HCT116 (cell line): Measurements from ENCODE around the gene RIPOR2. TPM values are rescaled to one million over a fixed set of nuclear protein-coding genes. Genes with fewer than 3 reads are reported as not detected.

Experiments
- ATAC-seq: fragments of 200-7000 bp; cut with Tn5 transposase; 2 replicates; pipeline ENCODE4 v1.9.1; 2020; ENCODE audit warnings: mild to moderate bottlenecking, moderate library complexity
- BruUV-seq: library from RNA; stranded (reverse); fragments of 400-500 nt; replicated peaks from 2 replicates; lab custom pipeline; 2021; lab: Mats Ljungman, UMichigan
- CTCF ChIA-PET: fragments of 300-600 bp; sonication (Branson Sonifier 250); formaldehyde crosslinking; loops from one replicate; lab custom pipeline; 2021; ENCODE audit warnings: antibody characterized with exemption; lab: Charles Lee
- POLR2A ChIA-PET: fragments of 300-600, 350-600 bp; sonication (Branson Sonifier 250); formaldehyde crosslinking; loops from one replicate; lab custom pipeline; 2021; ENCODE audit warnings: antibody characterized with exemption; lab: Charles Lee
- RAD21 ChIA-PET, 2 experiments: fragments of 300-600 bp; sonication (Branson Sonifier 250); formaldehyde crosslinking; loops; one replicate each; lab custom pipeline; 2023; ENCODE audit warnings: low total read pairs in 2 of 2; ENCODE audit not compliant: uncharacterized antibody in 2 of 2, unreplicated experiment in 2 of 2, low non-redundant PET in 1 of 2; lab: Charles Lee
- DNase-seq: peaks from one replicate; pipeline ENCODE4 v3.0.0-alpha.2; 2010; ENCODE audit warnings: low read depth, low spot score
- H2AFZ ChIP-seq: fragments of 200-600 bp; shearing (Covaris generic), sonication (generic); 2 replicates; pipeline ENCODE4 v1.6.1; 2017; ENCODE audit warnings: low read depth, mixed run types, mixed read lengths, antibody characterized with exemption, low read length; ENCODE audit not compliant: poor library complexity, severe bottlenecking
- H3K27ac ChIP-seq: 2 replicates; pipeline ENCODE4 v1.5.1; 2012; ENCODE audit warnings: low read depth, low read length
- H3K27me3 ChIP-seq: fragments of 200-600 bp; sonication (generic); 2 replicates; pipeline ENCODE4 v1.6.1; 2016; ENCODE audit warnings: mixed run types, low read length, mixed read lengths; ENCODE audit not compliant: insufficient read depth
- H3K36me3 ChIP-seq, 2 experiments: fragments of 200-500 bp in 1 of 2; fragments of 200-600 bp in 1 of 2; sonication (Bioruptor generic) in 1 of 2; sonication (generic) in 1 of 2; 2 replicates each; pipeline versions ENCODE4 v1.5.1 to v1.6.1; 2014 to 2016; ENCODE audit warnings: low read length in 2 of 2, inconsistent platforms in 1 of 2, mixed read lengths in 1 of 2, mixed run types in 1 of 2; ENCODE audit not compliant: insufficient read depth in 2 of 2, control insufficient read depth in 1 of 2
- H3K4me1 ChIP-seq, 2 experiments: fragments of 200-600 bp in 1 of 2; sonication (generic) in 1 of 2; 2 replicates each; pipeline versions ENCODE4 v1.5.1 to v1.6.1; 2012 to 2017; ENCODE audit warnings: low read length in 2 of 2, inconsistent platforms in 1 of 2, mild to moderate bottlenecking in 1 of 2, mixed read lengths in 1 of 2, mixed run types in 1 of 2, moderate library complexity in 1 of 2; ENCODE audit not compliant: insufficient read depth in 2 of 2, control insufficient read depth in 1 of 2
- H3K4me2 ChIP-seq: fragments of 200-600 bp; sonication (generic); 2 replicates; pipeline ENCODE4 v1.6.1; 2017; ENCODE audit warnings: mixed run types, low read length, mixed read lengths
- H3K4me3 ChIP-seq, 2 experiments: fragments of 200-600 bp in 1 of 2; sonication (generic) in 1 of 2; replicated peaks in 1 of 2; 2 replicates each; pipeline ENCODE4 v1.5.1; 2011 to 2016; ENCODE audit warnings: low read length in 2 of 2, control low read depth in 1 of 2, low read depth in 1 of 2, mild to moderate bottlenecking in 1 of 2, mixed read lengths in 1 of 2, mixed run types in 1 of 2
- H3K79me2 ChIP-seq: fragments of 200-600 bp; sonication (generic); 2 replicates; pipeline ENCODE4 v1.6.1; 2017; ENCODE audit warnings: mild to moderate bottlenecking, mixed run types, low read length, moderate library complexity, mixed read lengths; ENCODE audit not compliant: insufficient read depth
- H3K9ac ChIP-seq: fragments of 200-600 bp; sonication (generic); 2 replicates; pipeline ENCODE4 v1.6.1; 2016; ENCODE audit warnings: low read length, mixed read lengths
- H3K9me2 ChIP-seq: fragments of 200-600 bp; sonication (generic), shearing (Covaris generic); 2 replicates; pipeline ENCODE4 v1.6.1; 2017; ENCODE audit warnings: mixed run types, mild to moderate bottlenecking, moderate library complexity; ENCODE audit not compliant: insufficient read depth
- H3K9me3 ChIP-seq, 2 experiments: fragments of 200-500 bp in 1 of 2; fragments of 200-600 bp in 1 of 2; sonication (Bioruptor generic) in 1 of 2; sonication (generic) in 1 of 2; 2 replicates each; pipeline ENCODE4 v1.6.1; 2014 to 2017; ENCODE audit warnings: low read length in 2 of 2, mixed read lengths in 2 of 2, inconsistent platforms in 1 of 2, low read depth in 1 of 2, mild to moderate bottlenecking in 1 of 2, mixed run types in 1 of 2, moderate library complexity in 1 of 2; ENCODE audit not compliant: control insufficient read depth in 1 of 2, insufficient read depth in 1 of 2
- H4K20me1 ChIP-seq: fragments of 200-600 bp; sonication (generic), shearing (Covaris generic); 2 replicates; pipeline ENCODE4 v1.6.1; 2017; ENCODE audit warnings: mixed run types, mild to moderate bottlenecking, moderate library complexity; ENCODE audit not compliant: insufficient read depth
- ATF3 ChIP-seq: IDR thresholded peaks from 2 replicates; pipeline ENCODE4 v1.6.1; 2012
- CBX3 ChIP-seq: IDR thresholded peaks from 2 replicates; pipeline ENCODE4 v1.6.1; 2012; ENCODE audit warnings: low read depth
- CEBPB ChIP-seq: IDR thresholded peaks from 2 replicates; pipeline ENCODE4 v1.6.1; 2012; ENCODE audit warnings: low read depth
- CTCF ChIP-seq, 3 experiments: fragments of 200-600 bp in 1 of 3; sonication (generic) in 1 of 3; IDR thresholded peaks in 2 of 3; conservative IDR thresholded peaks in 1 of 3; 2 replicates each; pipeline ENCODE4 v1.5.1; 2012 to 2017; ENCODE audit warnings: low read depth in 2 of 3, low read length in 2 of 3, antibody characterized with exemption in 1 of 3, borderline replicate concordance in 1 of 3, control low read depth in 1 of 3, mild to moderate bottlenecking in 1 of 3, mixed read lengths in 1 of 3, mixed run types in 1 of 3, moderate library complexity in 1 of 3; ENCODE audit not compliant: insufficient read depth in 1 of 3
- EGR1 ChIP-seq: IDR thresholded peaks from 2 replicates; pipeline ENCODE4 v1.6.1; 2012; ENCODE audit warnings: low read depth
- EZH2 ChIP-seq: fragments of 200-600 bp; sonication (generic); IDR thresholded peaks from 2 replicates; pipeline ENCODE4 v1.6.1; 2017; ENCODE audit warnings: antibody characterized with exemption, mixed run types
- EZH2phosphoT487 ChIP-seq: fragments of 200-600 bp; IDR thresholded peaks from 2 replicates; pipeline ENCODE4 v1.6.1; 2018; ENCODE audit warnings: antibody characterized with exemption, borderline replicate concordance
- JUND ChIP-seq: IDR thresholded peaks from 2 replicates; pipeline ENCODE4 v1.6.1; 2012
- MAX ChIP-seq: IDR thresholded peaks from 2 replicates; pipeline ENCODE4 v1.6.1; 2012
- POLR2AphosphoS5 ChIP-seq: IDR thresholded peaks from 2 replicates; pipeline ENCODE4 v1.6.1; 2011; ENCODE audit warnings: mild to moderate bottlenecking, low read depth, low read length, moderate library complexity
- RAD21 ChIP-seq: IDR thresholded peaks from 2 replicates; pipeline ENCODE4 v1.6.1; 2012; ENCODE audit warnings: low read depth, mild to moderate bottlenecking
- REST ChIP-seq: IDR thresholded peaks from 2 replicates; pipeline ENCODE4 v1.6.1; 2012; ENCODE audit warnings: low read depth
- SIN3A ChIP-seq: IDR thresholded peaks from 2 replicates; pipeline ENCODE4 v1.6.1; 2012; ENCODE audit warnings: low read depth
- SP1 ChIP-seq: IDR thresholded peaks from 2 replicates; pipeline ENCODE4 v1.6.1; 2012; ENCODE audit warnings: low read depth
- YY1 ChIP-seq: IDR thresholded peaks from 2 replicates; pipeline ENCODE4 v1.6.1; 2011; ENCODE audit warnings: low read length, low read depth, moderate library complexity, mild to moderate bottlenecking; ENCODE audit not compliant: insufficient replicate concordance; ENCODE audit errors: extremely low read depth
- ZBTB33 ChIP-seq: IDR thresholded peaks from 2 replicates; pipeline ENCODE4 v1.6.1; 2011; ENCODE audit warnings: mild to moderate bottlenecking, low read length, moderate library complexity; ENCODE audit not compliant: insufficient replicate concordance; ENCODE audit errors: extremely low read depth
- ZNF274 ChIP-seq: fragments of 200-500 bp; sonication (Bioruptor generic); IDR thresholded peaks from 2 replicates; pipeline ENCODE4 v1.6.1; 2014; ENCODE audit warnings: mild to moderate bottlenecking, low read depth, low read length, inconsistent platforms
- intact Hi-C: fragments of 100-400 bp; cut with micrococcal nuclease; formaldehyde crosslinking; loops from 2 replicates; pipeline ENCODE4 v1.10.0; 2022
- total RNA-seq: library from RNA; stranded (reverse); gene quantifications from one replicate; pipeline ENCODE4 v1.2.1, GENCODE V29; 2021; ENCODE audit not compliant: unreplicated experiment

The RIPOR2 gene
- total RNA-seq, 1 experiment from 2014 or later: 0.44 TPM

- no peak for TF ChIP-seq ZBTB33
- TF ChIP-seq SIN3A: no peak
- no peak for TF ChIP-seq JUND
Observed at GRCh38 chr6:24966381-24966780, 30.6 kb upstream of the RIPOR2 start (continued).

GRCh38 chr6:24963887-24964570 lies 28.3 kb upstream of the RIPOR2 start:
- DNase-seq (no peak), ATAC-seq (no peak)
- RAD21 ChIA-PET: no interaction called here
- Histone ChIP-seq H3K9ac (no peak overlapping the region), H3K9me2 (no peaks in the 10 kb centered on the region), H3K27ac (no peak overlapping the region), H3K4me3 (no peak overlapping the region), H3K36me3 (no peaks in the 10 kb centered on the region), H4K20me1 (no peaks in the 10 kb centered on the region), H3K27me3 (no peaks in the 10 kb centered on the region), H3K4me2 (no peak overlapping the region), H3K9me3 (no peaks in the 10 kb centered on the region), H2AFZ (no peak overlapping the region), H3K4me1 (no peaks in the 10 kb centered on the region), H3K79me2 (no peaks in the 10 kb centered on the region)
- intact Hi-C loops: no loop called here
- POLR2A ChIA-PET: no interaction called here
- no TSS peak for BruUV-seq
- CTCF ChIA-PET: no interaction called here
- TF ChIP-seq CTCF (IDR thresholded peaks at IDR 0.05 in 2 of 3, conservative IDR thresholded peaks at IDR 0.05 in 1 of 3; ENCODE audit: borderline replicate concordance in 1 of 3, insufficient read depth in 1 of 3, low read depth in 2 of 3, low read length in 2 of 3) (no peak), JUND (no peak), EGR1 (no peak), CEBPB (no peak), CBX3 (no peak), RAD21 (no peak), SP1 (no peak), EZH2phosphoT487 (no peak), MAX (no peak), EZH2 (no peak), ZNF274 (no peak), POLR2AphosphoS5 (no peak), YY1 (no peak), ATF3 (no peak), REST (no peak)
